SU-DHL-6 (cell line): Measurements from ENCODE around the gene BNC1.

Experiments
- H2AFZ ChIP-seq: fragments of 200-600 bp; sonication (generic); 2 replicates; pipeline ENCODE4 v1.6.1; 2014; ENCODE audit warnings: low read depth, mild to moderate bottlenecking, moderate library complexity, mixed read lengths, antibody characterized with exemption, low read length; ENCODE audit not compliant: severe bottlenecking
- H3F3A ChIP-seq: fragments of 200-600 bp; shearing (Covaris generic); 2 replicates; pipeline ENCODE4 v1.6.0; 2016; ENCODE audit warnings: antibody characterized with exemption, mild to moderate bottlenecking; ENCODE audit not compliant: insufficient read depth
- H3K27ac ChIP-seq: fragments of 200-600 bp; sonication (generic); 2 replicates; pipeline ENCODE4 v1.5.1; 2016; ENCODE audit warnings: low read depth, mild to moderate bottlenecking, low read length, moderate library complexity, mixed read lengths
- H3K27me3 ChIP-seq: fragments of 200-600 bp; sonication (generic), shearing (Covaris generic); 2 replicates; pipeline ENCODE4 v1.6.0; 2014; ENCODE audit warnings: mild to moderate bottlenecking, low read length
- H3K36me3 ChIP-seq: fragments of 200-600 bp; sonication (generic); 2 replicates; pipeline ENCODE4 v1.6.1; 2014; ENCODE audit warnings: mild to moderate bottlenecking, low read length, mixed read lengths
- H3K4me2 ChIP-seq: fragments of 300-600, 200-600 bp; shearing (Covaris generic), sonication (generic); 2 replicates; pipeline ENCODE4 v1.6.0; 2014; ENCODE audit warnings: low read length, low read depth, mild to moderate bottlenecking; ENCODE audit not compliant: poor library complexity, severe bottlenecking
- H3K4me3 ChIP-seq: fragments of 200-600 bp; sonication (generic); 2 replicates; pipeline ENCODE4 v1.5.1; 2014; ENCODE audit warnings: antibody characterized with exemption, low read length, mild to moderate bottlenecking, mixed read lengths; ENCODE audit not compliant: insufficient read depth, poor library complexity, severe bottlenecking
- H3K79me2 ChIP-seq: fragments of 200-600 bp; sonication (generic); 2 replicates; pipeline ENCODE4 v1.6.1; 2014; ENCODE audit warnings: mild to moderate bottlenecking, low read length, moderate library complexity; ENCODE audit not compliant: insufficient read depth
- H3K9ac ChIP-seq: fragments of 200-600 bp; sonication (generic); 2 replicates; pipeline ENCODE4 v1.7.0; 2014; ENCODE audit warnings: mild to moderate bottlenecking, low read length
- H3K9me2 ChIP-seq: fragments of 200-600 bp; sonication (generic); replicated peaks from 2 replicates; pipeline ENCODE4 v1.6.1; 2014; ENCODE audit warnings: low read length; ENCODE audit not compliant: insufficient read depth
- H3K9me3 ChIP-seq: fragments of 200-600 bp; sonication (generic); 2 replicates; pipeline ENCODE4 v1.6.1; 2014; ENCODE audit warnings: low read length, mixed read lengths; ENCODE audit not compliant: insufficient read depth
- H4K20me1 ChIP-seq: fragments of 200-600 bp; sonication (generic); 2 replicates; pipeline ENCODE4 v1.6.1; 2014; ENCODE audit warnings: low read depth, mild to moderate bottlenecking, antibody characterized with exemption, low read length, moderate library complexity, mixed read lengths
- CTCF ChIP-seq: fragments of 200-600 bp; sonication (generic); IDR thresholded peaks from one replicate; pipeline ENCODE4 v1.5.1; 2017; ENCODE audit warnings: antibody characterized with exemption, mild to moderate bottlenecking, low read length, moderate library complexity; ENCODE audit not compliant: insufficient read depth, poor library complexity, severe bottlenecking
- EZH2phosphoT487 ChIP-seq: fragments of 200-600 bp; sonication (generic), shearing (Covaris generic); conservative IDR thresholded peaks from 2 replicates; pipeline ENCODE4 v1.6.1; 2018; ENCODE audit warnings: mild to moderate bottlenecking, antibody characterized with exemption, low read length, moderate library complexity, mixed read lengths

The BNC1 gene

DNA sequence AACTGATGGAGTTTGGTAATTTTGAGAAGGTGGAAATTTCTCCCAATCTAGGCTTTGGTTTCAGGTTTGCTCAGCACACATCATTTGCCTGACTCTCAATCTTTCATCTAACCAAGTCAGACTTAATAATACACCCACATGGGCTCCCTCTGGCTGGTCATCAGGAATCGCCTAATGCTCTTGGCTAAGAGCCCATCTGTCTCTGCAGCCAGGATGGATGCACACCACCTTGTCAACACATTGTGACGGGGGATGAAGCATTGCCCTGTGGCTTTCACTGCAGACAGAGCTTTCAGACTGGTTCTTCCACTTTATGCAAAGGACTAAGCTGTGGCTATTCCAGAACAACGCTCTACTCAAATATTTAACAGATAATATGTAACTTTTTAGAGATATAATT is 73.8 kb downstream of the BNC1 start:
- Histone ChIP-seq H3K4me2 (no peak overlapping the region), H3K79me2 (no peaks in the 10 kb centered on the region), H3K9me3 (no peaks in the 10 kb centered on the region), H3K9me2 (no peaks in the 10 kb centered on the region), H3K27me3 (no peaks in the 10 kb centered on the region), H3K4me3 (no peak overlapping the region), H2AFZ (no peak overlapping the region), H3K36me3 (no peaks in the 10 kb centered on the region), H3K27ac (no peak overlapping the region), H4K20me1 (no peaks in the 10 kb centered on the region), H3K9ac (no peak overlapping the region), H3F3A (no peaks in the 10 kb centered on the region)
- TF ChIP-seq EZH2phosphoT487, result no peak
- TF ChIP-seq CTCF, result no peak

GRCh38 chr15:83209333-83209732 is 75.1 kb downstream of the BNC1 start:
- no peaks in the 10 kb centered on the region for H3K27me3 ChIP-seq
- no peak overlapping the region for H3K4me3 ChIP-seq
- no peak overlapping the region for H3K9ac ChIP-seq
- H3K4me2 ChIP-seq, result no peak overlapping the region
- H3K9me3 ChIP-seq, result no peaks in the 10 kb centered on the region
- H3K79me2 ChIP-seq, result no peaks in the 10 kb centered on the region
- H3F3A ChIP-seq, result no peaks in the 10 kb centered on the region
- no peaks in the 10 kb centered on the region for H3K9me2 ChIP-seq
- no peaks in the 10 kb centered on the region for H4K20me1 ChIP-seq
- no peaks in the 10 kb centered on the region for H3K36me3 ChIP-seq
- no peak overlapping the region for H3K27ac ChIP-seq
- no peak overlapping the region for H2AFZ ChIP-seq
- no peak for TF ChIP-seq EZH2phosphoT487
- no peak for TF ChIP-seq CTCF

DNA sequence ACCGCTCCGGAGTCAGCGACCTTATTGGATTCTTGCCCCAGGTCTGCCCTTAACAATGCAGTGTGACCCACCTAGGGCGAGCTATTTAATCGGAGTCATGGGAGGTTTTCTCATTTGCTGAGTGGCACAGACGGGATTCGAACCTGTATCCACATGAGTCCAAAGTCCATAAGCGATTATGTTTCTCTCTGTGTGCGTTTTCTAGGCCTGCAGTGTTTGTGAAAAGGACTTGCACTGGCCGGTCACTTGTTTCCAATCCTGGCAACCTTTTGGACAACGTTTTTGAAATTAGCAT is 76.2 kb downstream of the BNC1 start:
- no peak overlapping the region for H2AFZ ChIP-seq
- no peaks in the 10 kb centered on the region for H4K20me1 ChIP-seq
- no peak overlapping the region for H3K4me2 ChIP-seq
- TF ChIP-seq CTCF (no peak), EZH2phosphoT487 (no peak)
- H3K36me3 ChIP-seq, result no peaks in the 10 kb centered on the region
- H3K9ac ChIP-seq, result no peak overlapping the region
- no peaks in the 10 kb centered on the region for H3K9me2 ChIP-seq
- no peaks in the 10 kb centered on the region for H3K27me3 ChIP-seq
- H3K9me3 ChIP-seq, result no peaks in the 10 kb centered on the region
- no peaks in the 10 kb centered on the region for H3K79me2 ChIP-seq
- H3K27ac ChIP-seq, result no peak overlapping the region
- H3F3A ChIP-seq, result no peaks in the 10 kb centered on the region
- no peak overlapping the region for H3K4me3 ChIP-seq
